Loucy (cell line): ENCODE results near the gene SNX13.
A peak's percentile ranks its signal among the peaks of the same experiment; 100 is the strongest.

Experiments used
- H2AFZ ChIP-seq: fragments of 200-600 bp; sonication (generic); 2 replicates; pipeline ENCODE4 v1.6.0; 2016; ENCODE audit warnings: antibody characterized with exemption, mild to moderate bottlenecking, low read length, moderate library complexity
- H3F3A ChIP-seq: fragments of 200-600 bp; 2 replicates; pipeline ENCODE4 v1.6.0; 2016; ENCODE audit warnings: antibody characterized with exemption, low read depth, mild to moderate bottlenecking
- H3K27me3 ChIP-seq: fragments of 200-600 bp; sonication (generic); 2 replicates; pipeline ENCODE4 v1.6.1; 2014; ENCODE audit warnings: low read length, mild to moderate bottlenecking; ENCODE audit not compliant: insufficient read depth, poor library complexity, severe bottlenecking
- H3K36me3 ChIP-seq: fragments of 200-600 bp; sonication (generic); 2 replicates; pipeline ENCODE4 v1.6.1; 2016; ENCODE audit warnings: low read length; ENCODE audit not compliant: insufficient read depth
- H3K4me1 ChIP-seq: fragments of 200-600 bp; sonication (generic); 2 replicates; pipeline ENCODE4 v1.5.1; 2014; ENCODE audit warnings: low read length, mild to moderate bottlenecking; ENCODE audit not compliant: insufficient read depth, poor library complexity, severe bottlenecking
- H3K4me2 ChIP-seq: fragments of 200-600 bp; sonication (generic); 2 replicates; pipeline ENCODE4 v1.6.0; 2014; ENCODE audit warnings: antibody characterized with exemption, low read length, low read depth, mild to moderate bottlenecking; ENCODE audit not compliant: poor library complexity, severe bottlenecking
- H3K4me3 ChIP-seq: fragments of 200-600 bp; sonication (generic); 2 replicates; pipeline ENCODE4 v1.5.1; 2014; ENCODE audit warnings: low read length, mild to moderate bottlenecking, mixed read lengths; ENCODE audit not compliant: poor library complexity, severe bottlenecking
- H3K79me2 ChIP-seq: fragments of 200-600 bp; sonication (generic); 2 replicates; pipeline ENCODE4 v1.6.1; 2014; ENCODE audit warnings: low read length; ENCODE audit not compliant: insufficient read depth
- H3K9ac ChIP-seq: fragments of 200-600 bp; sonication (generic); 2 replicates; pipeline ENCODE4 v1.6.0; 2014; ENCODE audit warnings: mild to moderate bottlenecking, low read depth, low read length, moderate library complexity; ENCODE audit not compliant: poor library complexity, severe bottlenecking
- H3K9me2 ChIP-seq: fragments of 200-600 bp; sonication (generic); replicated peaks from 2 replicates; pipeline ENCODE4 v1.6.1; 2016; ENCODE audit warnings: low read depth, low read length, mixed read lengths
- H3K9me3 ChIP-seq: fragments of 200-600 bp; sonication (generic); 2 replicates; pipeline ENCODE4 v1.6.1; 2014; ENCODE audit warnings: mild to moderate bottlenecking, antibody characterized with exemption, low read length, low read depth; ENCODE audit not compliant: insufficient read depth
- H4K20me1 ChIP-seq: fragments of 200-600 bp; sonication (generic); 2 replicates; pipeline ENCODE4 v1.6.0; 2014; ENCODE audit warnings: antibody characterized with exemption, low read length, mild to moderate bottlenecking; ENCODE audit not compliant: insufficient read depth, poor library complexity, severe bottlenecking
- CTCF ChIP-seq: fragments of 200-600 bp; sonication (generic); conservative IDR thresholded peaks from 2 replicates; pipeline ENCODE4 v1.5.1; 2014; ENCODE audit warnings: mild to moderate bottlenecking, antibody characterized with exemption, low read length
- EZH2phosphoT487 ChIP-seq: fragments of 200-600 bp; IDR thresholded peaks from 2 replicates; pipeline ENCODE4 v1.6.1; 2018; ENCODE audit warnings: antibody characterized with exemption, mild to moderate bottlenecking, moderate library complexity, borderline replicate concordance

The SNX13 gene

GRCh38 chr7:17915796-17916195 lies 24.5 kb downstream of the SNX13 start:
- TF ChIP-seq CTCF (no peak), EZH2phosphoT487 (no peak)
- H3K27me3 ChIP-seq: no peaks in the 10 kb centered on the region
- H3K79me2 ChIP-seq: peaks cover 73% of the 10 kb centered on the region

GRCh38 chr7:17915168-17915567 lies 25.1 kb downstream of the SNX13 start:
- H3K36me3 ChIP-seq: no peaks in the 10 kb centered on the region
- peaks cover 6% of the 10 kb centered on the region; the same call in 1 of the 2 replicates for H3K9me3 ChIP-seq
- no peaks in the 10 kb centered on the region for H3K27me3 ChIP-seq
- H3K9ac ChIP-seq: no peak overlapping the region
- no peak for TF ChIP-seq CTCF
- TF ChIP-seq EZH2phosphoT487: no peak
- no peaks in the 10 kb centered on the region for H4K20me1 ChIP-seq
- H3F3A ChIP-seq: no peaks in the 10 kb centered on the region
- H2AFZ ChIP-seq: no peak overlapping the region
- no peak overlapping the region for H3K4me2 ChIP-seq
- peaks cover 69% of the 10 kb centered on the region for H3K79me2 ChIP-seq
- no peaks in the 10 kb centered on the region for H3K9me2 ChIP-seq
- no peak overlapping the region for H3K4me3 ChIP-seq
- no peaks in the 10 kb centered on the region for H3K4me1 ChIP-seq

More at GRCh38 chr7:17915796-17916195, 24.5 kb downstream of the SNX13 start:
- Histone ChIP-seq H3K9me3 (peaks cover 6% of the 10 kb centered on the region; the same call in 1 of the 2 replicates), H2AFZ (no peak overlapping the region), H3K4me1 (no peaks in the 10 kb centered on the region), H3K9ac (no peak overlapping the region), H4K20me1 (peaks cover 6% of the 10 kb centered on the region), H3K4me3 (no peak overlapping the region), H3F3A (no peaks in the 10 kb centered on the region), H3K36me3 (no peaks in the 10 kb centered on the region), H3K4me2 (no peak overlapping the region), H3K9me2 (no peaks in the 10 kb centered on the region)

- H3F3A ChIP-seq: no peaks in the 10 kb centered on the region
- H2AFZ ChIP-seq: no peak overlapping the region
- no peaks in the 10 kb centered on the region for H3K4me1 ChIP-seq
- H3K36me3 ChIP-seq: no peaks in the 10 kb centered on the region
- TF ChIP-seq CTCF: peak; percentile 28
- TF ChIP-seq EZH2phosphoT487: no peak
- peaks cover 6% of the 10 kb centered on the region; the same call in 1 of the 2 replicates for H3K9me3 ChIP-seq
- no peaks in the 10 kb centered on the region for H4K20me1 ChIP-seq
- no peaks in the 10 kb centered on the region for H3K9me2 ChIP-seq
- H3K79me2 ChIP-seq: peaks cover 72% of the 10 kb centered on the region
- H3K9ac ChIP-seq: no peak overlapping the region
- no peak overlapping the region for H3K4me3 ChIP-seq
- H3K27me3 ChIP-seq: no peaks in the 10 kb centered on the region
- no peak overlapping the region for H3K4me2 ChIP-seq
Measured at GRCh38 chr7:17913250-17913649, 27.0 kb downstream of the SNX13 start.
